Activated naive CD8-positive, alpha-beta T cell treated with anti-CD3 and anti-CD28 coated beads, Interleukin-2, amount 50 U/mL, for 16 hours (primary cell): ENCODE results near the gene KMT2B.
A peak's percentile ranks its signal among the peaks of the same experiment; 100 is the strongest.
"Not testable (repeated sequence)": the region's sequence is repeated elsewhere in the genome, so short reads cannot be mapped to it uniquely, and the experiment has no call there.

ENCODE experiments used
- DNase-seq: peaks from one replicate; pipeline ENCODE4 v3.0.0-alpha.2; 2020; ENCODE audit warnings: low read depth, low spot score

KMT2B gene, protein sequence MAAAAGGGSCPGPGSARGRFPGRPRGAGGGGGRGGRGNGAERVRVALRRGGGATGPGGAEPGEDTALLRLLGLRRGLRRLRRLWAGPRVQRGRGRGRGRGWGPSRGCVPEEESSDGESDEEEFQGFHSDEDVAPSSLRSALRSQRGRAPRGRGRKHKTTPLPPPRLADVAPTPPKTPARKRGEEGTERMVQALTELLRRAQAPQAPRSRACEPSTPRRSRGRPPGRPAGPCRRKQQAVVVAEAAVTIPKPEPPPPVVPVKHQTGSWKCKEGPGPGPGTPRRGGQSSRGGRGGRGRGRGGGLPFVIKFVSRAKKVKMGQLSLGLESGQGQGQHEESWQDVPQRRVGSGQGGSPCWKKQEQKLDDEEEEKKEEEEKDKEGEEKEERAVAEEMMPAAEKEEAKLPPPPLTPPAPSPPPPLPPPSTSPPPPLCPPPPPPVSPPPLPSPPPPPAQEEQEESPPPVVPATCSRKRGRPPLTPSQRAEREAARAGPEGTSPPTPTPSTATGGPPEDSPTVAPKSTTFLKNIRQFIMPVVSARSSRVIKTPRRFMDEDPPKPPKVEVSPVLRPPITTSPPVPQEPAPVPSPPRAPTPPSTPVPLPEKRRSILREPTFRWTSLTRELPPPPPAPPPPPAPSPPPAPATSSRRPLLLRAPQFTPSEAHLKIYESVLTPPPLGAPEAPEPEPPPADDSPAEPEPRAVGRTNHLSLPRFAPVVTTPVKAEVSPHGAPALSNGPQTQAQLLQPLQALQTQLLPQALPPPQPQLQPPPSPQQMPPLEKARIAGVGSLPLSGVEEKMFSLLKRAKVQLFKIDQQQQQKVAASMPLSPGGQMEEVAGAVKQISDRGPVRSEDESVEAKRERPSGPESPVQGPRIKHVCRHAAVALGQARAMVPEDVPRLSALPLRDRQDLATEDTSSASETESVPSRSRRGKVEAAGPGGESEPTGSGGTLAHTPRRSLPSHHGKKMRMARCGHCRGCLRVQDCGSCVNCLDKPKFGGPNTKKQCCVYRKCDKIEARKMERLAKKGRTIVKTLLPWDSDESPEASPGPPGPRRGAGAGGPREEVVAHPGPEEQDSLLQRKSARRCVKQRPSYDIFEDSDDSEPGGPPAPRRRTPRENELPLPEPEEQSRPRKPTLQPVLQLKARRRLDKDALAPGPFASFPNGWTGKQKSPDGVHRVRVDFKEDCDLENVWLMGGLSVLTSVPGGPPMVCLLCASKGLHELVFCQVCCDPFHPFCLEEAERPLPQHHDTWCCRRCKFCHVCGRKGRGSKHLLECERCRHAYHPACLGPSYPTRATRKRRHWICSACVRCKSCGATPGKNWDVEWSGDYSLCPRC (N-terminal part only)

DNA sequence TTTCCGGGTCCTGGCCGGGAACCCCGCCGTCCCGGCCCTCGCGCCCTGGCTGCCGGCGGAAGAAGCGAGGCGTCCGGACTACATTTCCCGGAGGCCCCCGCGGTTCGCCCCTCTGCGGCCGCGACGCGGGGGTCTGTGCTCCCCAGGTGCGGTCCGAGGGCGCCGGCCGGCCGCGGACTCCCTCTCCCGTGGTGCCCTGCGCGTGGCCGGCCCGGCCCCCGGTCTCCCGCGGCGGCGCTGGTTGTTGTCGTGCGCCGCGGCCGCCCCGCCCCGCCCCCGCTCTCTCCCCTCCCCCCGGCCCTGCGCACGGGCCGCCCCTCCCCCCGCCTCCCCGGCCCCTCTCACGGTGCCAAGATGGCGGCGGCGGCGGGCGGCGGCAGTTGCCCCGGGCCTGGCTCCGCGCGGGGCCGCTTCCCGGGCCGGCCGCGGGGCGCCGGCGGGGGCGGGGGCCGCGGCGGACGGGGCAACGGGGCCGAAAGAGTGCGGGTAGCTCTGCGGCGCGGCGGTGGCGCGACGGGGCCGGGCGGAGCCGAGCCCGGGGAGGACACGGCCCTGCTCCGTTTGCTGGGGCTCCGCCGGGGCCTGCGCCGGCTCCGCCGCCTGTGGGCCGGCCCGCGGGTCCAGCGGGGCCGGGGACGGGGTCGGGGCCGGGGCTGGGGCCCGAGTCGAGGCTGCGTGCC is at the start of gene KMT2B:
Gene KMT2B (plus strand): TSS at position 339 of the 680 bp plus-strand sequence. CDS start 16 bp downstream, at position 355.
- no peak for DNase-seq

DNA sequence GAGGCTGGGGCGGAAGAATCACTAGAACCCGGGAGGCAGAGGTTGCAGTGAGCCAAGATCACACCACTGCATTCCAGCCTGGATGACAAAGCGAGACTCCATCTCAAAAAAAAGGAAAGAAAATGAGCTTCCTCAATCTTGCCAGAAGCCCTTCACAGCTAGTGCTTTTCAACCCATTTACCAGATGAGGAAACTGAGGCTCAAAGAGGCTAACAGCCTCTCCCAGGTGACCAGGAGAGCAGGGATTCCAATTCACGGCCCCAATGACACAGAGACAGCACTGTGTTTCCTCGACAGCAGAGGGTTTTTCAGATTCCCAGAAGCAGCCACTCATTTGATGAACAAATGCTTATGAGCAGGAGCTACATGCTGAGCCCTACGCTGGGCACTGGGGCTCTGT is 48.2 kb upstream of the KMT2B start:
- DNase-seq: no peak

DNA sequence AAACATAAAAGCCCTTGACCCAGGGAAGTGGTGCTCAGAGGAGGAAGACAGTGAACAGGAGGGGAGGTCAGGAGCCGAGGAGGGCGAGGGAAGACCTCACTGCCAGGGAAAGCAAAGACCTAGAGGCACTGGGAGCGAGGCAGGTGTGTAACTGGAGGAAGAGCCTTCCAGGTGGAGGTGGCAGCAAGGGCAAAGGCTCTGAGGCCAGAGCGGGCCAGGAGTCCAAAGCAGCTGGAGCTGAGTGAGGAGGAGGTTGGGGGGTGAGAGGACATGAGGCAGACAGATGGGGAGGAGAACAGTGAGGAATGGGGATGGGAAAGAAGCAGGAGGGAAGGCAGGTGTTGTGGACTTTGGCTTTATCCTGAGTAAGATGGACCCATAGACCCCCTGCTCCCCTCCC is 47.8 kb upstream of the KMT2B start:
- DNase-seq: no peak

DNA sequence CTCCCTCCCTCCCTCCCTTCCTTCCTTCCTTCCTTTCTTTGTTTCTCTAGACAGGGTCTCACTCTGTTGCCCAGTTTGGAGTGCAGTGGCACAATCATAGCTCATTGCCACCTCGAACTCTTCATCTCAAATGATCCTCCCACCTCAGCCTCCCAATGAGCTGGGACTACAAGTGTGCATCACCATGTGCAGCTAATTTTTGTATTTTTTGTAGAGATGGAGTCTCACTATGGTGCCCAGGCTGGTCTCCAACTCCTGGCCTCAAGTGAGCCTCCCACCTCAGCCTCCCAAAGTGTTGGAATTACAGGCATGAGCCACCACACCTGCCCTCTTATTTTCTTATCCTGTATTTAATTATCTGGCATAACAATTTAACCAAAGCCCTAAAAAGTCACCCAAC is 47.1 kb upstream of the KMT2B start:
- DNase-seq: no peak

DNA sequence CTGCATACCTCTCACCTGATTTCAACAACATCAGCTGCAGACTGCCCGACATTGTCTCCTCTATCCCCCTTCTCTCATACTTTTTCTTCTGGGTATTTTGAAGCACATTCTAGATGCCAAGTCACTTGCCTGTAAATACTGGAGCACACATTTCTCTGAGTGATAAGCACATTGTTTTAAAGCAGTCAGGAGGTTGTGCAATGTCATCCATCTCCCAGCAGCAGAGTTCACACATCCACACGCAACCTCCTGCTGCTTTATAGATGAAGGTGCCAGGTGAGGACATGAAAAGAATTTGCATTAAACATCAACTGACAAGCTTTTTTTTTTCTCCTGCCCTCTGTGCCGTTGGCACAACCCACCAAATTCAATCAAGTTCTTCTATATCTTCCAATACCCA is 46.0 kb upstream of the KMT2B start:
- no peak for DNase-seq

DNA sequence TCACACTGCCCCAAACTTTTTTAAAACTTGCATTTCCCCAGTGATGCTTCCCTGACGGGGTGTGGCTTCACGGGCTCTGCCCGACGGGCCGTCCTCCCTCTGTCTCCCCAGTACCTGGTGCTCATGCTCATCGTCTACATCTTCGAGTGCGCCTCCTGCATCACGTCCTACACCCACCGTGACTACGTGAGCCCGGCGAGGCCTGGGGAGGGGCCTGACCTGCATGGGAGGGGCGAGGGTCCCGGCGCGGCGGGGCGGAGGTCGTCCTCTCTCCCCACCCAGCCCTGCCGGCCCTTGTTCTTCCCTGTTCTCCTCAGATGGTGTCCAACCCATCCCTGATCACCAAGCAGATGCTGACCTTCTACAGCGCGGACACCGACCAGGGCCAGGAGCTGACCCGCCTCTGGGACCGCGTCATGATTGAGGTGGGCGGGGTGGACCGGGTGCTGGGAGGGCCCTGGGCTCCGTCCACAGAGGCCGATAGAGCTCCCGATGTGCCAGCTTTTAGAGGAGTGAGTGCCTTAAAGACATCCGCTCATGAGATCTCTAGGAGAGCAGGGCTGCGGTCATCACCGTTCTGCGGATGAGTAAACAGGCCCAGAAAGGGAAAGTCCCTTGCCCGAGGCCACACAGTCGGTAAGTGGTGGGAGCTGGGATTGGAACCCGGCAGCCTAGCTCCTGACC is 44.5 kb upstream of the KMT2B start:
- DNase-seq: no peak

DNA sequence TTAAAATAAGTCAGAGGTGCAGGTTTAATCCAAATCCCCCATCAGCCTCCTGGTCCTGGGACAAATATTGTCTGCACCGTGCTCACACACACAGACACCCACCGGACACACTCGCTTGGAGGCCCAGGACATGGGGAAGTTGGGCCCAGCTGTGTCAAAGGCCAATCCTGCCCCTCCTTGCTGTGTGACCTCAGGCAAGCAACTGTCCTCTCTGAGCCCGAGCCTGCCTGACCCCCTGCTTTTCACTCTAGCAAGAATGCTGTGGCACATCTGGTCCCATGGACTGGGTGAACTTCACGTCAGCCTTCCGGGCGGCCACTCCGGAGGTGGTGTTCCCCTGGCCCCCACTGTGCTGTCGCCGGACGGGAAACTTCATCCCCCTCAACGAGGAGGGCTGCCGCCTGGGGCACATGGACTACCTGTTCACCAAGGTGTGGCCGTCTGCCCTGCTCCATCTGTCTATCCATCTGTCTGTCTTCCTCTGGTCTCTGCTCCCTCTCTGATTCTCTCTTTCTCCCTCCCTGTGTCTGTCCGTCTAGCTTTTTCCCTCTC is 42.1 kb upstream of the KMT2B start:
- no peak for DNase-seq

DNA sequence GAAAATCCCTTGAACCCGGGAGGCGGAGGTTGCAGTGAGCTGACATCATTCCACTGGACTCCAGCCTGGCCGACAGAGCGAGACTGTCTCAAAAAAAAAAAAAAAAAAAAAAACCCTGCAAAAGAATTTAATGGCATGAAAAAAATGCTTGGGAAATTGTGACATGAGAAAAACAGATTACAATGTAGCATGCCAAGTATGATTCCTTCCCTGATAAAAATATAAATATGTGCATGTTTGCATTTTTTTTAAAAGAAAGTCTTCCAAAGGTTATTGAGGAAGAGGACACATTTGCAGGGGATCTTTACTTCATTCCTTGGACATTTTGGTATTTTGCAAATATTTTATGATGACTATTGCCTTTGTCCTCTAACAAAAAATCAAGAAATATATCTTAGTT is 28.0 kb upstream of the KMT2B start:
- DNase-seq: no peak

DNA sequence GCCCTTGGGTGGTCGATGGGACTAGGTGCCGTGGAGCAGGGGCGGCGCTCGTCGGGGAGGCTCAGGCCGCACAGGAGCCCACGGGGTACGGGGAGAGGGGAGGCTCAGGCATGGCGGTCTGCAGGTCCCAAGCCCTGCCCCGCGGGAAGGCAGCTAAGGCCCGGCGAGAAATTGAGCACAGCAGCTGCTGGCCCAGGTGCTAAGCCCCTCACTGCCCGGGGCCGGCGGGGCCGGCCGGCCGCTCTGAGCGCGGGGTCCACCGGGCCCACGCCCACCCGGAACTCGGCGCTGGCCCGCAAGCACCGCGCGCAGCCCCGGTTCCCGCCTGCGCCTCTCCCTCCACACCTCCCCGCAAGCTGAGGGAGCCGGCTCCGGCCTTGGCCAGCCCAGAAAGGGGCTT is 26.7 kb upstream of the KMT2B start:
- not testable (repeated sequence) for DNase-seq

DNA sequence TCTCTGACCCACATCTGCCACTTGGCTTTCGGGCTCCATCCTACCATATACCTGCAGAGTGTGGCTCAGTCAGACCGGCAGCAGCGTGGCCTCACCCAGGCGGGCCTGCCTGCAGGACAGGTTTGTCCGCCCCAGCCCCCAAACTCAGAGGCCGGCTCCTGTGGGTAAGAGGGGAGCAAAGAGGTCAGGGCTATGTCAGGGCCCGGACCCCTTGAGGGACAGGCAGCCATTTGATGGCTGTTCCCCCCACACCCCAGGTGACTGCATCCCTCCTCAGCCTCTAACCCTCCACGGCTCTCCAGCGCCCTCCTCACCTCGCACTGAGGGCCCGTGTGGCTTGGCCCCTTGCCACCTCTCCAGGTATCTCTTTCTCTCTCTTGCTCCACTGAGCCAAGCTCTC is 25.8 kb upstream of the KMT2B start:
- DNase-seq: no peak

DNA sequence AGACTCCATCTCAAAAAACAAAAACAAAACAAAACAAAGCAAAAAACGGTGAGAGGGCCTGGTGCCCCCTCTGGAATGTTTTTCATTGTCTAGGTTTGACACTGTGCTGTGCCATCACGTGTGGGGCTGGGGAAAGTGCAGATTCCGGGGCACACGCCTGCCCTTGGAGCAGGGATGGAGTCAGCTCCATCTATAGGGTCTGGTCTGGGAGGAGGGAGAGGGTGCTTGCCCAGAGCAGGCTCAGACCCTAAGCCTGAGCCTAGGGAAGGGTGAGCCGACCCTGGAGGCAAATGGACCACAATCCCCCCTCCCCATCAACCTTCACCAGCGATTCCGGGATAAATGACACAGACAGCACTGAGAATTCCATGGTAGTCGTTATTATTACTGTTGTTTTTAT is 24.4 kb upstream of the KMT2B start:
- DNase-seq: no peak

DNA sequence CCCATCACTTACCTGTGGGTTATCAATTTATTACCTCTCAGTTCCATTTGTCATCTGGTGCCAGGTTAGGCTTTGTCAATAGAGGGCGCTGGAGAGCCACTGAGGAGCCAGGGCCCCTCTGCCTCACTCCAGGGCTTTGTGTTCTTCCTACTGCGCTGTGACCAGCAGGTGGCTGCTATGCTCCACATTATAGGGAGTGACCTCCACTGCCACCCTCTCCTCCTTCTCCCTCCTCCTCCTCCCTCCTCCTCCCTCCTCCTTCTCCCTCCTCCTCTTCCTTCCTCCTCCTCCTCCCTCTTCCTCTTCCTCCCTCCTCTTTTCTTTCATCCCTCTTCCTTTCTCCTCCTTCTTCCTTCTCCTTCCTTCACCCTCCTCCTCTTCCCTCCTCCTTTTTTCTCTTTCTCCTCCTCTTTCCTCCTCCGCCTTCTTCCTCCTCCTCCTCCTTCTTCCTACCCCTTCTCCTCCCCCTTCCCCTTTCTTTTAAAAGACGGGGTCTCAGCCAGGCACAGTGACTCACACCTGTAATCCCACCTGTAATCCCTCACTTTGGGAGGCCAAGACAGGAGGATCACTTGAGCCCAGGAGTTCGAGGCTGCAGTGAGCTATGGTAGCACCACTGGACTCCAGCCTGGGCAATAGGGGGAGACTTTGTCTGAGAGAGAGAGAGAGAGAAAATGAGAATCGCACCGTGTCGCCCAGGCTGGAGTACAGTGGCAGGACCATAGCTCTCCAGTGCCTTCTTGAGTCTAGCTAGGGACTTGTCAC is 23.8 kb upstream of the KMT2B start:
- DNase-seq: peak; percentile 87

DNA sequence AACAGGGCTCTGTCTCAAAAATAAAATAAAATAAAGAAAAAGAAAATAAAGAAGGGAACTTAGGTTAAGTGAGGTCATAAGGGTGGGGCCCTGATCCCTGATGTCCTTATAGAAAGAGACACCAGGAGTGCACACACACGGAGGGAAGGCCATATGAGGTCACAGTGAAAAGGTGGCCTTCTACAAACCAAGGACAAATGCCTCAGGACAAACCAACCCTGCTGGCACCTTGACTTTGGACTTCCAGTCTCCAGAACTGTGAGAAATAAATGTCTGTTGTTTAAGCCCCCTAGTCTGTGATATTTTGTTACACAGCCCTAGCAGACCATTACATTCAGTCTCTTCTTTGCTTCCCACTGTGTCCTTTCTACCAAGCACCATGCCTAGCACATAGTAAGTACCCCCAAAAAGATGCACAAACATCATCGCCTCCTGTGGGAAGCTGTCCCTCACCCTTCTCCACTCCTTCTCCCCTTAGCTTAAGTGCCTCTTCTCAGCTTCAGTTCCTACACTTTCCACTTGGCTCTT is 21.8 kb upstream of the KMT2B start:
- no peak for DNase-seq

DNA sequence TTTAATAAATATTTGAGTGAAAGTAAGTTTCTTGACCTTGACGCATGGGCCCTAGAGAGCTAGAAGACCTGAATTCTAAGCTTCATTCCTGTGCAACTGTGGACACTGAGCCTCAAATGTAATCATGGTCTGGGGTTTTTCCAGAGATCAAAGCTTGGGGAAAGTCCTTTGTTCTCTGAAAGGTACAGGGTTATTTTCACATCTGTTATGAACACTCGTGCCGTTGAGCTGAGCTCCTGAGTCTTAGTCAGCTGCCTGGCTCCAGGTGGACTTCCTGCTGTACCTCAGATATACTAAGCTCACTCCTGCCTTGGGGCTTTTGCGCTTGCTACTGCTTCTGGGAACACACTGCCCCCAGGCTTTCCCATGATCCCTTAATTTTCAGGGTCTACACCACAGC is 21.0 kb upstream of the KMT2B start:
- no peak for DNase-seq

DNA sequence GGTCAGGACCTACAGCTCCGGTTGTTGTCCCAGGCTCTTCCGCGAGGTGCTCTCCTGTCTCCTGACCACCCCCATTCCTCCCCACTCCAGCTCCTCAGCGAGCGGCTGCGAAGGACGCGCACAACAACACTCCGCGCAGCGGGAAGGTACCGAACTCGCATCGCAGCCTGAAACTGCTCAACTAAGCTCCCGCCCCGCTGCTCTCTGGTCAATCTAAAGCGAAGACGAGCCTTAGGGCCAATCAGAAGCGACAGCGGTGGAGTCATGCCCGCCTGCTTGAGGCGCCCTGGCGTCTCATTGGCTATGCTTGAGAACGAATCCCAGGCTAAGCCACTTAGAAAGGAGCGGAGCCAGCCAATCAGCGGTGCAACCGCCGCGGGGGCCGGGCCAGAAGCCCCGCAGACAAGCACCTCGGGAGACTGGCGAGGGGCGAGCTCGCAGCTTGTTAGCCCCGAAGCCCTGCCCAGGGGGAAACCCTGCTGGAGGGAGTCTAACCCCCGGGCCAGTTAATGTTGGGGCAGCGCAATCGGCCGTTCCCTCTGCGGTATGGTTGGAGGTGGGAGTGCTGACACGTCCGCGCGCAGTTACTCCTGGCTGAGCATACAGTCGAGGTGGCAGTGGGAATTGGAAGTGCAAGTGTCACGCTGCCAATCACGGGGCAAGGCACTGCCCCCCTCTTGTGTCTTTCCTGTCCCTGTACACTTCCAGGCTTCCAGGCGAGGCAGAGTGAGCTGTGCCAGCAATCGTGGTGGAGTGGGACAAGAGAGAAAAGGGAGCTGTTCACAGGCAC is 15.4 kb upstream of the KMT2B start:
- DNase-seq: peak; percentile 85

DNA sequence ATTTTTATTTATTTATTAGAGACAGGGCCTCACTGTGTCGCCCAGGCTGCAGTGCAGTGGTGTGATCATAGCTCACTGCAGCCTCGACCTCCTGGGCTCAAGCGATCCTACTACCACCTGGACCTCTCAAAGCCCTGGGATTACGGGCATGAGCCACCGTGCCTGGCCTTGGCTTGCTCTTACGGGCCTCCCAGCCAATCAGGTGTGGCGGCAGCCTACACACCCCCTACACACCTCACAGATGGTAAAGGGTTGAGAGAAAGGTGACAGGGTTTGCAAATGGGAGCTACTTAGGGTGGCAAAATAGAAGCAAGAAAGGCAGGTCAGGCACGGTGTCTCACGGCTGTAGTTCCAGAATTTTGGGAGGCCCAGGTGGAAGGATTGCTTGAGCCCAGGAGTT is 14.5 kb upstream of the KMT2B start:
- DNase-seq: no peak

DNA sequence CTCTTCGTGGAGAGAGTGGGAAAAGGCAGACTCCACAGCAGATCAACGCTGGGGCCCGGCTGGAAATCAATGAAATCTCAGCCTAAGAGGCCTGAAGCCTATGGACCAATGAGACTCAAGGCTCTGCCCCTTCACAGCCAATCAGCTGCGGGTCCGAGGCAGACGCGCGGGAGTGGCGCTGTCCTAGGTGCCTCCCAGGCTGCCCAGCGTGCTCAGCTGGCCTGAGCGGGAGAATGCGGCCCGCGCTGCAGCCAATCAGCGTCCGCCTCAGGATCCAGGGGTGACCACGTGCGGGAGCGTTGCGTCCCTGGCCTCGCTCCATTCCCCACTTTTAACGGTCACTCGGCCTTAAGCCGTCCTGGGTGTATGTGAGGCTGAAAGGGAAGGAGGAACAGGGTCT is 13.6 kb upstream of the KMT2B start, which contains the start of gene ZBTB32:
Gene ZBTB32 (plus strand): TSS at position 341 of the 400 bp plus-strand sequence. CDS start 10,069 bp downstream, outside the sequence.
- no peak for DNase-seq

DNA sequence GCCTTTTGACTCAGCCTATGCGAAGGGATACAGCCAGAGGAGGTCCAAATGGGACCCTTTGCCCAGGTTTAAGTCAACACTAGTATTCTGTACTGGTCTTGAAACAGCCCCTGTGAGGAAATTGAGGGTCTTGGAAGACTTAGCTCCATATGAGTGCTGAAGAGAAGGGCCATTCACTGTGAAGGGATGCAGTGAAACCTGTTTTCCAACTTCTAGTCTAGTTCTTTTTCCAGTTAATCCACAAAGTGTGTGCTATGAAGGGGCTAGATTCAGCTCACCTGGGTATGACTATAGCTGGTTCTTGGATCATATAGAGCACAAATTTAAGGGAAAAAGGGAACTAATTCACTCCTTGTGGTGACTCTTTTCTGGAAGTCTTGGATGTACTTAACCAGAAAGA is 9.4 kb upstream of the KMT2B start:
- no peak for DNase-seq
